GM21717 (cell line): ENCODE data around the gene ZNF429.
"Not testable (repeated sequence)": the region's sequence is repeated elsewhere in the genome, so short reads cannot be mapped to it uniquely, and the experiment has no call there.

Experiments used
- ATAC-seq: cut with Tn5 transposase; IDR thresholded peaks from one replicate; pipeline ENCODE4 v1.9.1; 2021; ENCODE audit warnings: mild to moderate bottlenecking, moderate library complexity; ENCODE audit not compliant: unreplicated experiment

ZNF429 gene

GRCh38 chr19:21588065-21588601, 82.7 kb downstream of the ZNF429 start:
- no peak for ATAC-seq

GRCh38 chr19:21590867-21591266, 85.5 kb downstream of the ZNF429 start:
- ATAC-seq: no peak

- ATAC-seq: no peak
These were observed 87.6 kb downstream of the ZNF429 start for GRCh38 chr19:21593008-21593481.

- no peak for ATAC-seq
These were observed 88.1 kb downstream of the ZNF429 start for GRCh38 chr19:21593502-21593901.

GRCh38 chr19:21593934-21594820, 88.8 kb downstream of the ZNF429 start:
- no peak for ATAC-seq

- no peak for ATAC-seq
These were observed 89.8 kb downstream of the ZNF429 start for GRCh38 chr19:21595185-21595584.

- ATAC-seq: no peak
These were observed 96.8 kb downstream of the ZNF429 start for GRCh38 chr19:21602082-21602658.

GRCh38 chr19:21602659-21603430, 97.4 kb downstream of the ZNF429 start:
- ATAC-seq: not testable (repeated sequence)

GRCh38 chr19:21603431-21604231, 98.2 kb downstream of the ZNF429 start:
- no peak for ATAC-seq

- ATAC-seq: no peak
These were observed 99.0 kb downstream of the ZNF429 start for GRCh38 chr19:21604351-21604926.
